HS-27A (cell line): ENCODE data around the gene ETFRF1.

Source experiments
- DNase-seq: peaks from one replicate; pipeline ENCODE4 v3.0.0-alpha.2; 2012; ENCODE audit warnings: low read depth, missing footprints

ETFRF1 gene

DNA sequence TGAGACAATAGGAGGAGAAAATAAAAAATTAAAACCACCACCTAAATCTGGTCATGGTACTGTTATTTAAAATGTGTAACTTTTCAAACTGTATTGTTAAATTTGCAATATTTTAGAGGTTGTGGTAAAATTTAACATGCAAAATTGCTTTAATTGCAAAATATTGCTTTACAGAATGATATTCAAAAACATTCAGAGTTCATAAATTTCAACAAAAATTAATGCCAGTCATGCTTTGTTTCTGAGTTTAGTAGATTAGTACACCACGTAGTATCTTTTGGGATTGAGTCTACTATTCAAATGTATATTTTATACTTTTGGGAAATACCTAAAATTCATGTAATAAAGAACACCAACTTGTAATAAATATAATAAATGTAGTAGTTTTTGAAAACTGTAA, 18.3 kb downstream of the ETFRF1 start:
- no peak for DNase-seq

DNA sequence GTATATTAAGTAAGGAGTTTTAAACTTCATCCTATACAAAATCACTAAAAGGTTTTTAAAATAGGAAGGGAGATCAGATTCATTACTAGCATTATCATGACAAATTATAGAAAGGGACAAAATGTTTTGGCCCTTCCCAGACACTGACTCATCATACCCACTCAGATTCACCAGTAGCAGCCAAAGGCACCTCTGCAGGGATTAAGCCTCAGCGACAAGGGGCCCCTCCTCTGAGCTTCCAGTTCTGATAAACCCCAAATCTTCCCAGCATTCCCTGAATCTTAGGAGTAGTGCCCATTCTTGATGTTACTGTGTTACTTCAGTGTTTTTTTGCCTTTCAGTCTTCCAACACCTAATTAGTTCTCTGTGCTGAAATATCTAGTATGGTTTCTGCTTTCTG, 41.2 kb downstream of the ETFRF1 start:
- no peak for DNase-seq

DNA sequence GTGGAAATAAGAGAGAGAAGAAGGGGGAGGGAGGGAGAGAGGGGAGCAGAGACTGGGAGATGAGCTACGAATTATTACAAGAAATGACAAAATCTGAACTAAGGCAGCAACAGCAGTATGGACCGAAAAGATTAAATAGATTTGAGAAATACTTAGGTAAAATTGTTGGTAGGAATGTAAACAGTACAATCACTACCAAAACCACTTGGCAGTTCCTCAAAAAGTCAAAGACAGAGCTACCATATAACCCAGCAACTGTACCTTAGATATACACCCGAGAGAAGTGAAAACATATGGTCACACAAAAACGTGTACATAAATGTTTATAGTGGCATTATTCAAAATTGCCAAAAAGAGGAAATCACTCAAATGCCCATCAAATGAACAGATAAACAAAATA, 41.6 kb downstream of the ETFRF1 start:
- no peak for DNase-seq

DNA sequence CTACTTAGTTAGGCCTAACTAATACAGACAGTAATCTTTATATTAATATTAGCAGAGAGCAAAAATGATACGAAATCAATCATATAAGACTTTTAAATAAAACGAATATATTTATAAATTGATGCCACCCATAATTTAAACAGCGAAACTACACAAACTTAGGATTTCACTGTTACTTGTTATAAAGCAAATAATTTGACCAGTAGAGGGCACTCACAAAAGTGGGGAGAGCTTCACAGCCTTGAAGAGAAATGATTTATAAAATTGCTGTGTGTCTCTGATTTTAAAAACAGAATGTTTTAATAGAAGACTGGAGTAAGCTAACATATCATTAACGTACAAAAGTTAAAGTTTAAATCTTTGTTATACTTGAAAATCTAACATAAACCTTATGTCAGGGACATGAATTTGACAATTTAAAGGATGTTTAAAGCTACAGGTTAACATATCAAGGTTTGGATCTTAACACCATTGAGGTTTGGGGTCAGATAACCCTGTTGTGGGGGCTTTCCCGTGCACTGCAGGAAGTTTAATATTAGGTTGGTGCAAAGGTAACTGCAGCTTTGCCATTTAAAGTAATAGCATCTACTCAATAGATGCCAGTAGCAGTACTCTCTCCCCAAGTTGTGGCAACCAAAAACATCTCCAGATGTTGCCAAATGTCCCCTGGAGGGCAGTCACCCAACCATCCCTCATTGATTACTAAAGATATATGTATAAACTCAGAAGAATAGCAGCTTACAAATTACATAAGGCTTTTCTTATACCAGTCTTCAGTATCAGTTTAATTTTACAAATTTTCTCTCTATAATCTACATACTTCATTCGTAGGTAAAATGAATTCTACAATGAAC, 46.4 kb downstream of the ETFRF1 start:
- DNase-seq = no peak

DNA sequence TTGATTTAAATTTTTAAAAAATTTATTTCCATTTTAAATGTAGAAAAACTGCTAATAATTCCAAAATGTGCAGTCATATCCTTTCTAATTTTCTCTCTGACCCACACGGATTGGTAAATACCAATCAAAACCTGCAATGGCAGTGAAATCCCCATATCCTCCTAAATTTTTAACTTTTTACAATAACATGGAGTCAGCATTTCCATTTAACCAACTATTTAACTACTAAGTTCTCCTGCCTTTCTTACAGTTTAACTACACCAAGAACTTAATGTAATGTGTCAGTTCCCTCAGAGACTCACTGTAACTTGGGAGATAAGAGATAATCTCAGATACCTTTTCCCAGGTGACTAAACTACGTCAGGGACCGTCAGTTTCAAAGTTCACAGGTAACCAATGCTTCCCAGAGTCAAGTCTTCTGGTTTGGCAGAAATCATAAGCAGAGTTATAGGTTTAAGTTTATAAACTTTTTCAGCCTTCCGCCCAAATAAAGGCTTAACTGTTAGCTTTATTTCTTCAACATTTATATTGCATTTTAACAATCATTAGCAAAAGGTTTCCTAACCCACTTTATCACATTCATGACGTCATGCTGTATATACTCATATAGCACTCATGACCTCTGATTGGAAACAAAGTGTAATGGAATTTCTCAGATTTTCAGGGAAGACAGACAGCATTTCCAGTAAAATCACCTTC, 48.1 kb downstream of the ETFRF1 start:
- no peak for DNase-seq

DNA sequence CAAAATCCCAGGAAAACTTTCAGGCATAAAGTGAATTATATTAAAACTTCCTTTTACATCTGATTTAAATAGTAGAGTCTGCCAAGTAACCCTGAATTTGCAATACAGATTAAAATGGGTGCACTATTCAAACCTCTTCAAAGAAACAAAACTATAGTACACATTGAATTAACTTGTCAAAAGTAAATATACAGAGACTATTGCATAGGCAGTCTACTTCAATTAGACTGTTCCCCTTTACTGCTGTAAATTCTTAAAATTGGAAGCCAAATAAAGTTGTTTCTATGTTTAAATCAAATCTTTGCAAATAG, 48.6 kb downstream of the ETFRF1 start:
- no peak for DNase-seq

DNA sequence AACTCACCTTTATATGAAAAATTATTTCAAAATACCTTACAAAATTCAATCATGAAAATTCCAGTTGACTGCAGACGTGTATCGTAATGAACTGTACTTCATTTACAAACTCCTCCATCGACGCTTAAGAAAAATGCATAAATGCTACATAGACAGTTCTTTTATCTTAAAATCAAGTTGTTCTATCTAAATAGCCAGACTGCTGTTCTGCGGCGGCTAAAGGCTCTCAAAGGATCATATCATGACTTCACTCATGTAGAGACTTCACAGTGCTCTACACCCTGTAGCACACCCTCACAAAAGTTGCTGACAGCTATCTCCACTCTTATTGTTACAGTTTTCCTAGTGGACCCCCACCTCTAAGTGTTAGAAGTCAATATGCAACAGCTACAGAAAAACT, 50.5 kb downstream of the ETFRF1 start:
- no peak for DNase-seq

DNA sequence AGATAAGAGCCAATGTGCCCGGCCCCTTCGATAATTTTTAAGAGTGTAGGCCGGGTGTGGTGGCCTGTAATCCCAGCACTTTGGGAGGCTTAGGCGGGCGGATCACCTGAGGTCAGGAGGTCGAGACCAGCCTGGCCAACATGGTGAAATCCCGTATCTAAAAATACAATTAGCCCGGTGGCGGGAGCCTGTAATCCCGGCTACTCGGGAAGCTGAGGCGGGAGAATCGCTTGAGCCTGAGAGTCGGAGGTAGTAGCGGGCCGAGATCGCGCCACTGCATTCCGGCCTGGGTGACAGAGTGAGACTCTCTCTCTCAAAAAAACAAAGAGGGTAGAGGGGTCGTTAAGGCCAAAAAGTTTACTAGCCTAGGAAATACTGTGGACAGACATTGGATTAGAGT, 53.1 kb downstream of the ETFRF1 start:
- DNase-seq = no peak

DNA sequence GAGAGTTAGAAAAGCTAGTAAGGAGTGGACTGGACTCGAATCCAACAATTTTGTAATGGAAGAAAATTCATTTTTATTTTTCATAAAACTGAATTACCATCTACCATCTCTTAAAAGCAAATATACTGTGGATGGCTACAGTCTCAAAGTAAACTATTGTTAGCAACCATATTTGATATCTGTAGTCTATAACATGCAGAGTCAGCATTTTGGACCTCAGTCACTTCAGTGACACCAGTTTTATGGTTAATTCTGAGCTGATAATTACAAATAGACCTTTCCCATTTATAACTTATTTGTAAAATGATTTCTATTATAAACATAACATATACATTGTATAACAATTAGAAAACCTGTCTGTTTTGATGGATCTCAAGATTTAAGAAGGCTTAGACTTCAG, 53.7 kb downstream of the ETFRF1 start:
- no peak for DNase-seq

DNA sequence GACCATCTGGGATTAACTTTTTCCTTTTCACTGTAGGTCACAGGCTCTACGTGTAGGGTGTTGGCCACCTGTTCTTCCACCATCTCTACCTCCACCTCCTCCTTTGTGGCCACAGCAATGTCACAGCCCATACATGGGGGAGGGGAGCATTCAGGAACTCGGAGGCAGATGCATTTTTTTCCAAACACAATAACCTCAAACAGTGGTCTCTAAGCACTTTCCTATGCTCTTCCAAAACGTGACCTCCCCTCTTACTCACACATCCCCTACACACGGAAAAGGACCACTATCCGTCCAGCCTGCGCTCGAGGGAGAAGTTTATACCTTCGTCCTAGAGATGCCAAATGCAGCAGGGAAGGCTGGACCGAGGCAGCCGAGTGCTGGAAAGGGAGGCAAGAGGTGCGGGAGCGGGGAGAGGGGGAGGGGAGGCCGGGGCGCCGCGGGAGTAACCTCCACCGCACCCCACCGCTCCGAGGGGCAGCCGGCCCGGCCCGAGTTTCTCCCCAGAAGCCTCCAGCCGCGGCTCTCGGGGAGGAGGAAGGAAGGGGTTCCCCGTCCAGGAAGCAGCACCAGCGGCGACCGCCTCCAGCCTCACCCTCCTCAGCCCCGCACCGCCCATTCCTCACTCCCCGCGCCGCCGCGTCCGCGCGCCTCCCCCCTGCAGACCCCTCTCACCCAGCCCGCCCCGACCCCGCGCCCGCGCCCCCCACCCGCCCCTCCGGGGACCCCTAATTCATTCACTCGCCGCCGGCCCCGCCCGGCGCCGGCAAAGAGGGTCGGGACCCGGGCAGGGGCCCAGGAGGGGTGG, 55.1 kb downstream of the ETFRF1 start:
- DNase-seq = no peak

DNA sequence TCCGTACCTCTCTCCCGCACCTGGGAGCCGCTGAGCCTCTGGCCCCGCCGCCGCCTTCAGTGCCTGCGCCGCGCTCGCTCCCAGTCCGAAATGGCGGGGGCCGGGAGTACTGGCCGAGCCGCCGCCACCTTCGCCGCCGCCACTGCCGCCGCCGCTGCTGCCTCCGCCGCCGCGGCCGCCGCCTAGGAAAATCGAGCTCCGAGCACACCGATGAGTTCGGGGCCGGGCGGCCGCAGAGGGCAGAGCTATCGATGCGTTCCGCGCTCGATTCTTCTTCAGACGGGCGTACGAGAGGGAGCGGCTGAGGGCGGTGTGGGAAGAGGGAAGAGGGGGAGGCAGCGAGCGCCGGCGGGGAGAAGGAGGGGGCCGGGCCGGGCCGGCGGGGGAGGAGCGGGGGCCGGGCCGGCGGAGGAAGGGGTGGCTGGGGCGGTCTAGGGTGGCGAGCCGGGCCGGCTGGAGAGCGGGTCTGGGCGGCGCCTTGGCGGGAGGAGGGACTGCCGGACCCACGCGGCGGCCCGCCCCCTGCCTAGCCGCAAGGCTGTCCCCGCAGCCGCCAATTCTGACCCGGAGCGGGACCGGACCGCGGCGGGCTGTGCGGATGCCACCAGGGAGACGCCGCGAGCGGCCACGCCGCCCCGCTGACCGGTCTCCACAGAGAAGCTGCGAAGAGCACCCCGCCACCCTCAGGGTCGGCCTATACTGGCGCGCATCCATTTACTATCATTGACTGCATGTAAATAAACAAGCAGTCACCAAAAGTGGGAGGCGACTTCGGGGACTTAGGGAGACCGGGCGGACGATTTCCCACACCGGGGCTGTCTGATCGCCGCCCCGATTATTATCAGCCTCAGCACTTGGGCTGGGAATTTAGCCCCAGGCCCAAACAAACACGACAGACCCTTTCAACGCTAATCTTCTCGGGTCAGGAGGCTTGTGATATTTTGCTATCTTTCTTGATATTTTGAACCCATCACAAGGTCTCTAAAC, 56.0 kb downstream of the ETFRF1 start, which contains the start of gene KRAS:
Gene KRAS, minus strand, starts transcription at position 186 of the 987 bp plus-strand sequence.
- DNase-seq = peak; percentile 96

DNA sequence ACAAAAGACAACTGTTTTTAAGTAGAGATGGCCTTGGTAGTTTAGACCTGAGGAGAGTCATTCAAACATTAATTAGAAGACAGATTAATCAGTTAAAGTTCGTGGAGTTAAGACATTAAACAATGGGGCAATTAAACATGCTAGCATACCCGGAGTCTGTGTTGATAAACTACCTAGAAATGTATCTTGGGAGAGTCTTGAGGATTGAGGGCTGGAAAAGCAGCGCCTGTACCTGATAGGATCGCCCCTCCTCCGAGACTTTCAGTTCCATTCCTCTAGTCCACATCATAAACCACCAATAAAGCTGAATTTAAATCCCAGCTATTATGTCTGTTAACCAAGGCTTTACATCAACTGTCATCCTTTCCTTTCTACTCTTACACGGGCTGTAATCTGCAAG, 56.7 kb downstream of the ETFRF1 start:
- no peak for DNase-seq

DNA sequence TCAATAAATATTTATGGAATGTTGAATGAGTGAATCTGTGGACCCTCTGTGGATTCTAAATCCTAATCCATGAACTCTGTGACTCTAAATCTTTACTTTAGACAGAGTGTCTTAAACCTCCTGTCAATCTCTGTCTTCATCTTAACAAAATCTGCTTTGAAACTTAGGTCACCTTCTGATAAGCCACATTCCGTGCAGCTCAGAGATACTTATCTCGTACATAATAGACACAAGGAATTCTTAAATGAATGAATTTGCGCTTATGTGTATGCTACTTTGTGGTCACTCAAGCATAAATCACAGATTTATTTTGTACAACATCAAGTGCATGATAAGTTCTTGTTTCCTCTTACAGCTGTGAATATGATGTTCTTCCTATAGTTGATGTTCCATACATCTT, 57.9 kb downstream of the ETFRF1 start:
- no peak for DNase-seq

DNA sequence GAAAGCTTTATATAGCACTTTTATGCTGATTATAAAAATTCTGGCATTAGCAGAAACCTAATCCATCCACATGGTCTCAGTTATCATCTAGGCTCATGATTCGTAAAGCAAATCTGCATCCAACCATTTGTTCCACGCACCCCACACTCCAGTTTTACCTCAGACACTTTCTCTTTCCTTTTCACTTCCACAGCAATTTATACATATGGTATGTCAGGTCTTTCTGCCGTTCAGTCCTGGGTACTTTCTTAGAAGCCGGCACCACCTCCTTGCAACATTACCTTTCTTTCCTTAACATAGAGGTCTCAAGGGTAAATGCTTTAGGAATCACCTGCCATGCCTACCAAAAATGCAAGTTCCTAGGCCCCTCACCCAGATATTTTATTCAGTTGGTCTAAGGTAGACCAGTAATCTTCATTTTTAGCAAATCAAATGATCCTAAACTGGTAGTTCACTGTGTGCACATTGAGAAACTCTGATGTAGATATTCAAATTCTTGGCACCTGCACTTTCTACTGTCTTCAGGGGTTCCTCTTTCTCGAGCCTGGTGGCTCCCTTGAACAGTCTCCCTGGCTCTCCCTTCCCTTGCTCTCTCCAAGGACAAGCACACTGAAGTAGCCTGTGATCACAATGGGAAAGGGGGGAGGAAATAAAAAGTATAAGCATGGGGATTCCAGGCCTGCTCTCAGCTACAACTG, 58.5 kb downstream of the ETFRF1 start:
- DNase-seq = no peak

DNA sequence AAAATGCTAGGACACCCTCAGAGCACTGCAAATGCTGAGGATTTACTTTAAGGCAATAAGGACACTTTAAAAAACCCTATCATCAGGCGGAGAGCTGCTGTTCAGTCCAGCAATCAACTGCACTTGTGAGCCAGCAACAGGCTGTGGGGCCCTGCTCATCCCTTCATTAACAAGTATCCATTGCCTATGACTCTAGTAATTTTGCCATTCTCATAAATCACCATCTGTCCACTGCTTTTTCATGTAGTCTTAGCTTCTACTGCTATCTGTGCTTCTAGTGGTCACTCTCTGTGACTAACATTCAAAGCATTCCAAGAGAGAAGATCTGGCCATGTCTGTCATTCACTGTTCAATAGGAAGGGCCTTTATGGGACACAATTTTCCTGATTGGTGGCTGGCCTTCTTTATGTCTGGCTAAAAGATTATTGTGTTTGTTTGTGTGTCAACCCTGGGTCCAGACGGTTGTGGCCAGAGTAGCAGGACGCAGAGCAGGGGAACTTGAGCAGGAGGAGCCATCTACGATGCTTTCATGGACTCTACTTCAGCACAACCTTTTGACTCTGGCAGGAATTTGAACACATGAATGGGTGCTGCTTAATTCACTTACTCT, 59.3 kb downstream of the ETFRF1 start:
- no peak for DNase-seq
